ENCODE data around the gene L1CAM. TPM values are rescaled to one million over a fixed set of nuclear protein-coding genes. Genes with fewer than 3 reads are reported as not detected.

Gene L1CAM
- total and polyA plus RNA-seq, 9 of the 15 experiments (the other 6 are each of a cell fraction or from before 2014, with no cell fraction given): 0.09 to 0.86 (median 0.26) TPM; not detected in 3

- no peaks in the 10 kb centered on the region for H3K9me3 ChIP-seq (replicated peaks; ENCODE audit: control insufficient read depth, insufficient read depth, low read depth, low read length)
- under 1% methylated on average over 47 of the region's 76 CpGs for WGBS (ENCODE audit: insufficient coverage, low coverage, missing lambda C conversion rate)
- peak; percentile 90 for ATAC-seq
- no peaks in the 10 kb centered on the region for H4K20me1 ChIP-seq (replicated peaks; ENCODE audit: control insufficient read depth, insufficient read depth, low read length)
- FAIRE-seq: peak; percentile 90
- peak overlapping the region; percentile 58 for H3K4me3 ChIP-seq
- BruUV-seq (replicated peaks): no TSS peak
- peaks cover 47% of the 10 kb centered on the region for H3K36me3 ChIP-seq (ENCODE audit: control insufficient read depth, insufficient read depth, low read length)
- POLR2A ChIA-PET: interaction anchor here (0.5 to 2.3 kb wide), 11 partner anchors 9 to 379 kb away, joined by 3 to 9 read pairs (median 4); partner anchors contain the start of genes IDH3G and SSR4
- peak overlapping the region; percentile 53; the same call in 1 of the 2 replicates for H2AFZ ChIP-seq (ENCODE audit: low read depth, low read length)
- peak overlapping the region; percentile 93 to 96 for H3K9ac ChIP-seq (ENCODE audit: insufficient read depth in 1 of 2, low read depth in 2 of 2, low read length in 2 of 2)
- intact Hi-C loops (cut with micrococcal nuclease) (loop anchor here (1.0 to 5.0 kb wide), 3 partner anchors 19 to 161 kb away; partner anchors contain the start of gene TMEM187), in situ Hi-C loops (cut with MboI) (no loop called here)
- peaks cover 59% of the 10 kb centered on the region for H3K79me2 ChIP-seq (ENCODE audit: control insufficient read depth, insufficient read depth, low read length)
- H3K4me2 ChIP-seq (ENCODE audit: insufficient read depth, low read length): peak overlapping the region; percentile 97
- CTCF ChIA-PET (ENCODE audit: low intra/inter-chr PET ratio): no interaction called here
- H3K27me3 ChIP-seq (ENCODE audit: control insufficient read depth in 2 of 2, insufficient read depth in 2 of 2, low read length in 2 of 2): no peaks in the 10 kb centered on the region
- H3K4me1 ChIP-seq (replicated peaks in 1 of 2; ENCODE audit: control insufficient read depth in 2 of 2, insufficient read depth in 2 of 2, low read length in 2 of 2): peaks cover 29 to 66% of the 10 kb centered on the region in 2 experiments; a peak in 4 of 5 replicates
- peak; percentile 85 to 97 (median 90) for DNase-seq (ENCODE audit: extremely low read depth in 1 of 4, low spot score in 3 of 4)
- peak overlapping the region; percentile 98 for H3K27ac ChIP-seq (ENCODE audit: extremely low read depth, low read depth, low read length)
- no peaks in the 10 kb centered on the region for H3K9me1 ChIP-seq (ENCODE audit: control insufficient read depth, insufficient read depth, low read length)
- TF ChIP-seq SP1 (CRISPR knock-in tag; IDR thresholded peaks at IDR 0.05): peak; percentile 82
- TF ChIP-seq RHOXF2B (CRISPR knock-in tag; conservative IDR thresholded peaks at IDR 0.05): no peak
- peak; percentile 55 for TF ChIP-seq MTA3 (IDR thresholded peaks at IDR 0.05; ENCODE audit: borderline replicate concordance)
- peak; percentile 52; the same call in 1 of the 2 replicates for TF ChIP-seq MBD2 (IDR thresholded peaks at IDR 0.05; ENCODE audit: borderline replicate concordance, low read depth)
- TF ChIP-seq RCOR1 (IDR thresholded peaks at IDR 0.05; ENCODE audit: borderline replicate concordance in 1 of 2, low read depth in 2 of 2, low read length in 2 of 2): no peak
- TF ChIP-seq, protein P1, sequence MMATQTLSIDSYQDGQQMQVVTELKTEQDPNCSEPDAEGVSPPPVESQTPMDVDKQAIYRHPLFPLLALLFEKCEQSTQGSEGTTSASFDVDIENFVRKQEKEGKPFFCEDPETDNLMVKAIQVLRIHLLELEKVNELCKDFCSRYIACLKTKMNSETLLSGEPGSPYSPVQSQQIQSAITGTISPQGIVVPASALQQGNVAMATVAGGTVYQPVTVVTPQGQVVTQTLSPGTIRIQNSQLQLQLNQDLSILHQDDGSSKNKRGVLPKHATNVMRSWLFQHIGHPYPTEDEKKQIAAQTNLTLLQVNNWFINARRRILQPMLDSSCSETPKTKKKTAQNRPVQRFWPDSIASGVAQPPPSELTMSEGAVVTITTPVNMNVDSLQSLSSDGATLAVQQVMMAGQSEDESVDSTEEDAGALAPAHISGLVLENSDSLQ (IDR thresholded peaks at IDR 0.05): peak; percentile 69
- TF ChIP-seq CTCF (IDR thresholded peaks at IDR 0.05 in 2 of 3, conservative IDR thresholded peaks at IDR 0.05 in 1 of 3; ENCODE audit: insufficient read depth in 2 of 3, low read depth in 1 of 3, low read length in 3 of 3): peak in 2 of 3 experiments; percentile 33 to 38; a peak in 4 of 6 replicates
- peak; percentile 64; the same call in 1 of the 2 replicates for TF ChIP-seq PHF8 (IDR thresholded peaks at IDR 0.05; ENCODE audit: borderline replicate concordance, low read length)
- peak; percentile 38 for TF ChIP-seq NFYB (IDR thresholded peaks at IDR 0.05; ENCODE audit: extremely low read depth, insufficient read length)
- TF ChIP-seq DACH1 (IDR thresholded peaks at IDR 0.05; ENCODE audit: partially characterized antibody): peak; percentile 57
- 0 out of 2 replicates have a peak, but pooled peaks have one; percentile 27 for TF ChIP-seq SOX6 (IDR thresholded peaks at IDR 0.05)
- TF ChIP-seq ZFX (CRISPR knock-in tag; IDR thresholded peaks at IDR 0.05): peak; percentile 72
- no peak for TF ChIP-seq PHB (CRISPR knock-in tag; IDR thresholded peaks at IDR 0.05)
- TF ChIP-seq POLR2B (IDR thresholded peaks at IDR 0.05; ENCODE audit: low read depth, partially characterized antibody): peak; percentile 29
- peak; percentile 17 to 28; a peak in 2 of 4 replicates for TF ChIP-seq SIN3A (IDR thresholded peaks at IDR 0.05; ENCODE audit: borderline replicate concordance in 2 of 2, control insufficient read depth in 1 of 2, low read depth in 2 of 2, low read length in 2 of 2)
- TF ChIP-seq NONO (IDR thresholded peaks at IDR 0.05; ENCODE audit: low read depth in 2 of 2, low read length in 1 of 2): peak in 1 of 2 experiments; percentile 86; a peak in 2 of 4 replicates
- peak; percentile 95 for TF ChIP-seq CXXC5 (CRISPR knock-in tag; IDR thresholded peaks at IDR 0.05)
- TF ChIP-seq PHF20 (IDR thresholded peaks at IDR 0.05; ENCODE audit: partially characterized antibody): peak; percentile 24
- TF ChIP-seq SP2 (IDR thresholded peaks at IDR 0.05; ENCODE audit: extremely low read depth, low read depth, low read length, poor library complexity, severe bottlenecking): peak; percentile 36
Observed at GRCh38 chrX:153927922-153928760, 42.2 kb upstream of the L1CAM start.

All from K562 (cell line).